Panc1 (cell line): ENCODE data around the gene PDK2. TPM values are rescaled to one million over a fixed set of nuclear protein-coding genes. Genes with fewer than 3 reads are reported as not detected.
A peak's percentile ranks its signal among the peaks of the same experiment; 100 is the strongest.

Source experiments
- ATAC-seq: fragments of 200-7000 bp; cut with Tn5 transposase; 2 replicates; pipeline ENCODE4 v1.9.1; 2020; ENCODE audit warnings: mild to moderate bottlenecking, moderate library complexity
- BruUV-seq: library from RNA; stranded (reverse); fragments of 400-500 nt; replicated peaks from 2 replicates; lab custom pipeline; 2021; lab: Mats Ljungman, UMichigan
- CTCF ChIA-PET: fragments of 300-600 bp; sonication (Branson Sonifier 250); formaldehyde crosslinking; loops from one replicate; lab custom pipeline; 2022; ENCODE audit warnings: antibody characterized with exemption; lab: Charles Lee
- POLR2A ChIA-PET: fragments of 300-600 bp; sonication (Branson Sonifier 250); formaldehyde crosslinking; loops from one replicate; lab custom pipeline; 2022; ENCODE audit warnings: antibody characterized with exemption; lab: Charles Lee
- DNase-seq: peaks from one replicate; pipeline ENCODE4 v3.0.0-alpha.2; 2010; ENCODE audit warnings: low read depth, low spot score
- H3K27ac ChIP-seq: 2 replicates; pipeline ENCODE4 v1.5.1; 2011; ENCODE audit warnings: mild to moderate bottlenecking, low read length, inconsistent platforms
- H3K27me3 ChIP-seq: fragments of 200-500 bp; sonication (Bioruptor generic); 2 replicates; pipeline ENCODE4 v1.6.0; 2014; ENCODE audit warnings: low read length, inconsistent platforms; ENCODE audit not compliant: control insufficient read depth, insufficient read depth
- H3K36me3 ChIP-seq: fragments of 200-500 bp; sonication (Bioruptor generic); 2 replicates; pipeline ENCODE4 v1.5.1; 2014; ENCODE audit warnings: inconsistent platforms, mild to moderate bottlenecking, low read length, moderate library complexity; ENCODE audit not compliant: control insufficient read depth, insufficient read depth
- H3K4me1 ChIP-seq: 2 replicates; pipeline ENCODE4 v1.5.1; 2011; ENCODE audit warnings: inconsistent platforms, mild to moderate bottlenecking, low read length, moderate library complexity; ENCODE audit not compliant: control insufficient read depth, insufficient read depth
- H3K4me3 ChIP-seq, 2 experiments: 2 replicates each; pipeline ENCODE4 v1.5.1; 2011 to 2012; ENCODE audit warnings: low read depth in 2 of 2, low read length in 2 of 2, mild to moderate bottlenecking in 2 of 2, inconsistent platforms in 1 of 2, moderate library complexity in 1 of 2
- H3K9me3 ChIP-seq: fragments of 200-500 bp; sonication (Bioruptor generic); 2 replicates; pipeline ENCODE4 v1.5.1; 2014; ENCODE audit warnings: low read depth, mild to moderate bottlenecking, inconsistent platforms, low read length, moderate library complexity; ENCODE audit not compliant: control insufficient read depth, insufficient read depth
- POLR2AphosphoS5 ChIP-seq: IDR thresholded peaks from 2 replicates; pipeline ENCODE4 v1.6.1; 2012; ENCODE audit warnings: mild to moderate bottlenecking, low read depth, low read length, moderate library complexity
- SIN3A ChIP-seq: IDR thresholded peaks from 2 replicates; pipeline ENCODE4 v1.6.1; 2012; ENCODE audit warnings: low read depth, mild to moderate bottlenecking, low read length, moderate library complexity, borderline replicate concordance; ENCODE audit not compliant: insufficient read depth
- TCF7L2 ChIP-seq: IDR thresholded peaks from 2 replicates; pipeline ENCODE4 v1.6.1; 2011; ENCODE audit warnings: mild to moderate bottlenecking, low read depth, low read length, inconsistent platforms
- in situ Hi-C: cut with HindIII; loops from 2 replicates; pipeline ENCODE4 v1.10.0; 2016; ENCODE audit warnings: low sequenced_read_pairs, low pct_unique_long_range_greater_than_20kb
- intact Hi-C: fragments of 100-400 bp; cut with micrococcal nuclease; formaldehyde crosslinking; loops from one replicate; pipeline ENCODE4 v1.10.0; 2022; ENCODE audit not compliant: unreplicated experiment
- total RNA-seq: library from RNA; stranded (reverse); gene quantifications from one replicate; pipeline ENCODE4 v1.2.1, GENCODE V29; 2021; ENCODE audit not compliant: unreplicated experiment
- TF ChIP-seq, protein P1 (sequence below): fragments of 450-650 bp; IDR thresholded peaks from 2 replicates; pipeline ENCODE4 v1.5.1; 2017; ENCODE audit warnings: mild to moderate bottlenecking
- TF ChIP-seq, protein P2 (sequence below), 2 experiments: IDR thresholded peaks; 2 replicates each; pipeline ENCODE4 v1.6.1; 2011 to 2012; ENCODE audit warnings: low read depth in 2 of 2, control low read depth in 1 of 2, low read length in 1 of 2, mild to moderate bottlenecking in 1 of 2, moderate library complexity in 1 of 2; ENCODE audit not compliant: insufficient read depth in 1 of 2

PDK2 gene
- total RNA-seq, 1 experiment from 2014 or later, result 46.0 TPM

DNA sequence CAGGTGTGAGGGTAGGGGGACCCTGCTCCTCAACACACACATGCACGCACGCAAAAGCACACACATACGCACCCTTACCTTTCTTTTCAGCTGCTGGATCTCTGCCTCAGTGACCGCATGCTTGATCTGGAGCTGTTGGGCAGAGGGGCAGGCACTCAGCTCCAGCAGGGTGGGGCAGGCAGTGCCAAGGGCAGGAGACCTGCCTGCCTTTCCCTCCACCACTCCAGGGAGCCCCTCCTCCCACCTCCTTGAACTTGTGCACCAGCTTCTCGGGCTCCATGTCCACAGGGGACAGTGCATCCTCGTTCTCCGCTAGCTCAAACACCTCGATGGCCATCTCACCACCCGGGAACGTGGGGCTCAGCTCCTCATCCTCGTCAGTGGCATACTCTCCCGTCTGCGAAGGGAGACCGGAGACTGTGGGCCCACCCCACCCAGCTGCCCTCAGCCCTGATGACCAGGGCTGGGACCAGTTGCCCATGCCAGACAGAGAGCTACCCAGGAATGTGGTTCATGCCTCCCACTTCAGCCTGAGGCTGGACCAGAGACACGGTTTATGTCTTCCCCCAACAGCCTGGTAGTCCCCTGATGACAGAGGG lies 44.1 kb downstream of the PDK2 start:
- BruUV-seq, result no TSS peak
- intact Hi-C loops (no loop called here), in situ Hi-C loops (no loop called here)
- TF ChIP-seq POLR2AphosphoS5 (no peak), SIN3A (no peak), TCF7L2 (no peak)
- TF ChIP-seq, protein P1, sequence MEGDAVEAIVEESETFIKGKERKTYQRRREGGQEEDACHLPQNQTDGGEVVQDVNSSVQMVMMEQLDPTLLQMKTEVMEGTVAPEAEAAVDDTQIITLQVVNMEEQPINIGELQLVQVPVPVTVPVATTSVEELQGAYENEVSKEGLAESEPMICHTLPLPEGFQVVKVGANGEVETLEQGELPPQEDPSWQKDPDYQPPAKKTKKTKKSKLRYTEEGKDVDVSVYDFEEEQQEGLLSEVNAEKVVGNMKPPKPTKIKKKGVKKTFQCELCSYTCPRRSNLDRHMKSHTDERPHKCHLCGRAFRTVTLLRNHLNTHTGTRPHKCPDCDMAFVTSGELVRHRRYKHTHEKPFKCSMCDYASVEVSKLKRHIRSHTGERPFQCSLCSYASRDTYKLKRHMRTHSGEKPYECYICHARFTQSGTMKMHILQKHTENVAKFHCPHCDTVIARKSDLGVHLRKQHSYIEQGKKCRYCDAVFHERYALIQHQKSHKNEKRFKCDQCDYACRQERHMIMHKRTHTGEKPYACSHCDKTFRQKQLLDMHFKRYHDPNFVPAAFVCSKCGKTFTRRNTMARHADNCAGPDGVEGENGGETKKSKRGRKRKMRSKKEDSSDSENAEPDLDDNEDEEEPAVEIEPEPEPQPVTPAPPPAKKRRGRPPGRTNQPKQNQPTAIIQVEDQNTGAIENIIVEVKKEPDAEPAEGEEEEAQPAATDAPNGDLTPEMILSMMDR, result no peak
- TF ChIP-seq, protein P2, sequence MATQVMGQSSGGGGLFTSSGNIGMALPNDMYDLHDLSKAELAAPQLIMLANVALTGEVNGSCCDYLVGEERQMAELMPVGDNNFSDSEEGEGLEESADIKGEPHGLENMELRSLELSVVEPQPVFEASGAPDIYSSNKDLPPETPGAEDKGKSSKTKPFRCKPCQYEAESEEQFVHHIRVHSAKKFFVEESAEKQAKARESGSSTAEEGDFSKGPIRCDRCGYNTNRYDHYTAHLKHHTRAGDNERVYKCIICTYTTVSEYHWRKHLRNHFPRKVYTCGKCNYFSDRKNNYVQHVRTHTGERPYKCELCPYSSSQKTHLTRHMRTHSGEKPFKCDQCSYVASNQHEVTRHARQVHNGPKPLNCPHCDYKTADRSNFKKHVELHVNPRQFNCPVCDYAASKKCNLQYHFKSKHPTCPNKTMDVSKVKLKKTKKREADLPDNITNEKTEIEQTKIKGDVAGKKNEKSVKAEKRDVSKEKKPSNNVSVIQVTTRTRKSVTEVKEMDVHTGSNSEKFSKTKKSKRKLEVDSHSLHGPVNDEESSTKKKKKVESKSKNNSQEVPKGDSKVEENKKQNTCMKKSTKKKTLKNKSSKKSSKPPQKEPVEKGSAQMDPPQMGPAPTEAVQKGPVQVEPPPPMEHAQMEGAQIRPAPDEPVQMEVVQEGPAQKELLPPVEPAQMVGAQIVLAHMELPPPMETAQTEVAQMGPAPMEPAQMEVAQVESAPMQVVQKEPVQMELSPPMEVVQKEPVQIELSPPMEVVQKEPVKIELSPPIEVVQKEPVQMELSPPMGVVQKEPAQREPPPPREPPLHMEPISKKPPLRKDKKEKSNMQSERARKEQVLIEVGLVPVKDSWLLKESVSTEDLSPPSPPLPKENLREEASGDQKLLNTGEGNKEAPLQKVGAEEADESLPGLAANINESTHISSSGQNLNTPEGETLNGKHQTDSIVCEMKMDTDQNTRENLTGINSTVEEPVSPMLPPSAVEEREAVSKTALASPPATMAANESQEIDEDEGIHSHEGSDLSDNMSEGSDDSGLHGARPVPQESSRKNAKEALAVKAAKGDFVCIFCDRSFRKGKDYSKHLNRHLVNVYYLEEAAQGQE (IDR thresholded peaks at IDR 0.05; ENCODE audit: insufficient read depth in 1 of 2, low read depth in 2 of 2, low read length in 1 of 2), result no peak
- Histone ChIP-seq H3K27me3 (no peaks in the 10 kb centered on the region), H3K36me3 (peaks cover 25% of the 10 kb centered on the region), H3K4me1 (peaks cover 7% of the 10 kb centered on the region), H3K4me3 (no peak overlapping the region), H3K9me3 (no peaks in the 10 kb centered on the region), H3K27ac (no peak overlapping the region)
- ChIA-PET POLR2A (interaction anchor here (0.6 to 1.2 kb wide), 3 partner anchors 11 to 108 kb away, joined by 3 to 15 read pairs (median 12); partner anchors contain the start of gene PPP1R9B), CTCF (no interaction called here)
- no peak for ATAC-seq
- DNase-seq, result no peak

DNA sequence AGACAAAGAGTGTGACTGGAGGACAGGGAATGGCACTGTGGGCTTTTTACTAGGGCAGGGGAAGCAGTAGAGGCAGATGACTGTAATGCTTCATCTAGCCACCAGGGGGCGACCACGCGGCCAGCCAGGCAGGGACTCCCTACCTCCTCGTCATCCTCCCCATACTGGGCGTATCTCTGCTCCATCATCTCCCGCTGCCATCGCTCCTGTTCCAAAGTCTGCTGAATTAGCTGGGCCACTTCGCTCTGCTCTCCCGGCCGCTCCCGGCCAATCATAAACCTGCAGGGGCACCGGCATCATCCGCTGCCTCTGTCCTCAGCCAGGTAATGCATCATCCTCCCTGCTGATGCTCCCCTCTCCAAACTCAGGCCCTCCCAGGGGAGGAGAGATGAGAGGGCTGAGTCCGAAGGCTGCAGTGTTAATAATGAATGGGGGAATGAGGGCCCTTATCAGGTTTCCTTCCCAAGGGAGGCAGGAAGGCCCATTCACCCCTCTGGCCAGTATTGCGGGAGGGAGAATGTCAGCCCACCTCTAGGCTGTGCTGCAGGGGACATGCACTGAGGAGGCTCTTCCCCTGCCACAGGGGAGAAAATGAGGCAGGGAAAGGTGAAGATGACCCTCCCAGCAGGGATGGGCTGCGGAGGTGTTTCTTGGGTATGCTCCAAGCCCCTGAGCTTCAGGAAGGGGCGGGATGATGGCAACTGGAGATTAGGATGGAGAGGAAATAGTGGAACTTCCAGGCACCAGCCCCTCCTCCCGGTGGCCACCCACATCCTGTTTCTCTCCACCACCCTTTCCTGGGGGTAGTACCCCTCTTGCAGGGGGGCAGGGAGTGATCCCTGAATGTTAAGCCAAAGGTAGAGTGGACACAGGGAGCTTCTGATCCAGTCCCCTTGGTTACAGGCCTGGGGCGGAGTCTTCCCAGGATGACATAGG lies 45.1 kb downstream of the PDK2 start:
- in situ Hi-C loops, result no loop called here
- peak; percentile 89 for ATAC-seq
- no peaks in the 10 kb centered on the region for H3K9me3 ChIP-seq
- no peak for DNase-seq
- no peak overlapping the region for H3K4me3 ChIP-seq
- H3K4me1 ChIP-seq, result peaks cover 6% of the 10 kb centered on the region; the same call in 1 of the 2 replicates
- intact Hi-C loops, result loop anchor here (1.0 kb wide), 1 partner anchor 21 kb away; no protein-coding TSS in a partner anchor
- BruUV-seq, result no TSS peak
- CTCF ChIA-PET, result interaction anchor here (0.5 to 0.6 kb wide), 2 partner anchors 20 to 897 kb away, joined by 3 to 6 read pairs; no protein-coding TSS in a partner anchor
- POLR2A ChIA-PET, result interaction anchor here (0.6 to 1.2 kb wide), 2 partner anchors 10 to 12 kb away, joined by 3 to 12 read pairs; partner anchors contain the start of gene PPP1R9B
- TF ChIP-seq TCF7L2 (no peak), POLR2AphosphoS5 (peak; percentile 35; the same call in 1 of the 2 replicates), SIN3A (no peak)
- TF ChIP-seq, protein P1, result peak; percentile 98
- TF ChIP-seq, protein P2 (IDR thresholded peaks at IDR 0.05; ENCODE audit: insufficient read depth in 1 of 2, low read depth in 2 of 2, low read length in 1 of 2), result no peak
- peaks cover 27% of the 10 kb centered on the region for H3K36me3 ChIP-seq
- no peaks in the 10 kb centered on the region for H3K27me3 ChIP-seq
- H3K27ac ChIP-seq, result no peak overlapping the region; the same call in 1 of the 2 replicates
